CD1c-positive myeloid dendritic cell (primary cell): Measurements from ENCODE around the gene ARHGEF7.

Experiments
- DNase-seq: peaks from one replicate; pipeline ENCODE4 v3.0.0-alpha.2; 2016; ENCODE audit errors: extremely low spot score

Gene ARHGEF7

GRCh38 chr13:111111376-111111937 lies 3.7 kb upstream of the ARHGEF7 start:
- no peak for DNase-seq

DNA sequence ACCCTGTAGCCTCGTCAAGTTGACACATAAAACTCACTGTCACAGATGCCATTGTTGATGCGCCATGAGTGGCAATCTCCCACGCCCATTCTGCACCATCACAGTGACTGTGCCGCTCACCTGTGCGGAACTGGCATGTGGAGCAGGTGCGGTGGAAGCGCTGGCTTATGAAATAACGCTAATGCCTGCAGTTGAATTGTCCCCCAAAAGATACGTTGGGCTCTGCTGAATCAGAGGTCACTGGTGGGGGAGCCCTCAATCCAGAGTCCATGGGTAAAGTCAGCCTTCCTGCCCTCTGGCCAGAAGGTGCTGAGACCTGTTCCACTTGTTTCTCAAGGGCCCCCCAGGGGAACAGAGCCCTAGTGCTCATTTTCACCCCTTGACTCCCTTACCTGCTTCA lies 2.9 kb upstream of the ARHGEF7 start:
- no peak for DNase-seq

- DNase-seq: no peak
Measured at GRCh38 chr13:111114362-111115060, 599 bp upstream of the ARHGEF7 start.

GRCh38 chr13:111115965-111116521 lies 933 bp downstream of the ARHGEF7 start:
- no peak for DNase-seq

GRCh38 chr13:111116856-111117255 lies 1.7 kb downstream of the ARHGEF7 start:
- DNase-seq: no peak

- no peak for DNase-seq
Measured at GRCh38 chr13:111117289-111117688, 2.2 kb downstream of the ARHGEF7 start.

GRCh38 chr13:111117961-111118360 lies 2.9 kb downstream of the ARHGEF7 start:
- no peak for DNase-seq

GRCh38 chr13:111118898-111119607 lies 3.9 kb downstream of the ARHGEF7 start:
- DNase-seq: no peak

DNA sequence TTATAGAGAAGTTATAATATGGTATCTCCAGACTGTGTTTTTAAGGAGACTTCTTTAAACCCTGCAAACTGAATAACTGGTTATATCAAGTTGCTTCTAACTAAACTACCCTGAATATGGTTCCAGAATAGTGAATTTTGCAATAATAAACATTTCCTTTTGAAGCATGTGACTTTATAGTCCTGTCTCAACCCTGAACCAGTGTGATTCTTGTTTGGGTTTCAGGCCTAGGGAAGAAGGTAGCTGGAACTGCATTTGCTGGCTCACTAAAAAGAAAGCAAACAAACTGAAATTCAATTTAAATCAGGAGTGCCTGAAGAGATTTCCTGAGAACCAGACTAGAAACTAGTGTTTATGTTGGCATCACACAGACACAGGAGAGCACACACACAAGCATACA lies 4.9 kb downstream of the ARHGEF7 start:
- DNase-seq: no peak

GRCh38 chr13:111120422-111120821 lies 5.3 kb downstream of the ARHGEF7 start:
- no peak for DNase-seq

DNA sequence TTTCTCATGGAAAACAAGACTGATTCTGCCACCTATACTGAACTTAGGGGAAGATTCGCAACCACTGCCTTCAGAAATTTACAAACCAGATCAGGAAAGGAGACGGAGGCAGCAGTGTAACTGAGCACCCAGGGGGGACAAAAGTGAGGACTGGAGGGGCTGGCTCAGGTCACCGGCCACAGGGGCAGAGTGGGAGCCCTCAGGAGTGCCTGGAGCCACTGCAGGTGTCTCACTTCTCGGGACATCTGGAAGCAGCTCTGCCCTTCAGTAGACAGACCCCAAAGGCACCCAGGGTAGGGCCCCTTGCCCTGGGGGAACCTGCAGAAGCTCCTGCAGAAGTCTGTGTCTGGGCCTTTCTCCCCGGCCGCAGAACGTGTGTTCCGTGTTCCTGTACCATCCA lies 5.8 kb downstream of the ARHGEF7 start:
- no peak for DNase-seq

DNA sequence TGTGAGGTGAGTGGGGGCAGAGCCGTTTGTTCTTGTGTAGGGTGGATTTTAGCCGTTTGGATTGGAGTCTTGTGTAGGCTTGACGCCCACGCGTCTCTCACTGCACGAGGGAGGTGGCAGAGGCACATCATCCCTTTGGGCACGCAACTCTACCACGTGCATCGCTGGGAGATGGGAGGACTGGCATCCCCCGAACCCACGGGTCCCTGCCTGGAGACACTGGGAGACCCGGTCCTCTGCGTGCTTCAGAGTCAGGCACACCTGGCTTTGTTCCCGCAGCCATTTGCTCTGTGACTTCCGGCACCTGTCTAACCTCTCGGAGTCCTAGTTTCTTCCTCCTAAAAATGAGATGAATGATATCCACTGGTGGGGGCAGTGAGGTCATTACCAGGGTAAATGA lies 6.4 kb downstream of the ARHGEF7 start:
- no peak for DNase-seq

- DNase-seq: no peak
Measured at GRCh38 chr13:111122056-111122455, 6.9 kb downstream of the ARHGEF7 start.

GRCh38 chr13:111122631-111123030 lies 7.5 kb downstream of the ARHGEF7 start:
- DNase-seq: no peak

- DNase-seq: no peak
Measured at GRCh38 chr13:111123221-111123620, 8.1 kb downstream of the ARHGEF7 start.

- DNase-seq: no peak
Measured at GRCh38 chr13:111123649-111124048, 8.5 kb downstream of the ARHGEF7 start.

DNA sequence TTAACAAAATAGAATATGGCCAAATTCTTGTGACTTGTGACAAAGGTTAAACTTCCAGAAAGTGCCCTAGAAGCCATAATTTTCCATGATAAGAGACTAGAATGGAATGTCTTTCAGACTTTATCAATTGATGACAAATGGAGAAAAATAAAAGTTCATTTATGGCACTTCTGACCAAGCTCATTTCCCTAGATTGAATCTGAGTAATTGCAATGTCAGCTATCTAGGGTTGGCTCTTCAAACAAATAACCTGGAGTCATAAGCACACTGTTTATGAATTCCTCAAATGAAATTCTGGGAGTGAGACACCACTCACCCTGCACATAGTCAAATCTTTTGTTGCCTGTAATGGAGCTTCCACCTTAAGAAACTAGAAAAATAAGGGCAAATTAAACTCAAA lies 11.4 kb downstream of the ARHGEF7 start:
- no peak for DNase-seq

DNA sequence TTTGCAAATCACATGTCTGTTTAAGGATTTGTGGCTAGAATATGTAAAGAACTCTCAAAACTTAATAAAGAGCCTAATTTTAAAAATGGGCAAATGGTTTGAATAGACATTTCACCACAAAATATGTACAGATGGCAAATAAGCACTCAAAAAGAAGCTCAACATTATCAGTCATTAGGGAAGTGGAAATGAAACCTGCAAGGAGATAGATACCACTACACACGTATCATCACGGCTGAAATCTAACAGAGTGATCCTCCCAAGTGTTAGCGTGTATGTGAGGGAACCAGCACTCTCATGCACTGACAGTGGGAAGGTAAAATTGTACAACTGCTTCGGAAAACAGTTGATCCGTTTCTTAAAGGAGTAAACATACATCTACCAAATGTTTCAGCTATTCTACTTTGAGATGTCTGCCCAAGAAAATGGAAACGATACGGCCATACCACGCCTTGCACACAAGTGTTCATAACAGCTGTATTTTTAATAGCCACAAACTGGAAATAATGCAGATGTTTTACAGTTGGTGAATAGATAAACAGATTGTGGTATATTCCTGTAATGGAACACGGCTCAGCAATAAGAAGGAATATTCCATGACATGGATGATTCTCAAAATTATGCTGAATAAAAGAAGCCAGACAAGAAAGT lies 14.5 kb downstream of the ARHGEF7 start:
- no peak for DNase-seq

- DNase-seq: no peak
Measured at GRCh38 chr13:111130116-111130508, 15.0 kb downstream of the ARHGEF7 start.

DNA sequence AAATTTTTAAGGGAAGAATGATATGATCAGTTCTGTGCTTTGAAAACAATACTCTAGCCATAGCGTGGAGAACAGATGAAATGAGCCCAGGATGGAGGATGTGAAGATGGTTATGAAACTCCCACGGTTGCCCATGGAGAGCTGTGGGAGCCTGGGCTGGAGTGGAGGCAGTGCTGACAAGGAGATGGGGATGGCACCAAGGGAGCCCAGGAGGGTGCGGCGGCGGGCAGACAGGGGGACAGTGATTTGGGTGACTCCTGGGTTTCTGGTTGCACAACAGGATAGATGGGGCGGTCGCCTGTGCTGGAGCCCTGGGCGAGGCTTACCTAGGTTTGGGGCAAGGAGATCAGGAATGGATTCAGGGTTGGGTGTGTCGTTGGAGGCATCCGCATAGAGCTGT lies 15.9 kb downstream of the ARHGEF7 start:
- DNase-seq: no peak

DNA sequence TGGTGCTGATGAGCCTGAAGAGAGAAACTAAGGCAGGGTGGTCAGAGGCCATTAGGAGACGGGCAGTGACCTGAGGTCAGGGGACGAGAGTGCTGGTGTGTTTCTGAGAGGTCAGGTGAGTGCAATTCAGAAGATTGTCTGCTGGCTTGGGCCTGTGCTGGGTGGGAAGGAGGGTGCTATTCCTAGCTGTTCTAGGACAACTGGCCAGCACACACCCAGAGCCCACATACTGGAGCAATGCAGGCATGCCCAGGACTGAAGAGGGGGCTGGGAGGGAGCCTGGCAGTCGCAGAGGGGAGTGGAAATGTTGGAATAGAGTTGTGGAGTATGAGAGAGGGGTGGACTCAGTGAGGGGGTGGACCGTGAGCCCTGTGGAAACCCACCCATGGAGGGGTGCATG lies 16.5 kb downstream of the ARHGEF7 start:
- DNase-seq: no peak

DNA sequence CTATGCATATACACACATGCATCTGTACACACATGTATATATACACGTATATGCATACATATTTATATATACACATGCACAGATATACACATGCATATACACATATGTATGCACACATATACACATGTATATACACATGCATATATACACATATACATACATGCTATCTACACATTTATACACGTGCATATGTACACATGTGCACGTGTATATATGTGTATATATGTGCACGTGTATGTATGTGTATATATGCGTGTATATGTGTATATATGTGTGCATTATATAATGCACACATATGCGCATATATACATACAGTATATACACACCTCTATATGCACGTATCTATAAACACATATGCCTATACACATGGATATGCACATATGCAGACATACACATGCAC lies 17.8 kb downstream of the ARHGEF7 start:
- no peak for DNase-seq
